SW480 (cell line): ENCODE results near the gene TEKT3.

Experiments used
- DNase-seq: peaks from one replicate; pipeline ENCODE4 v3.0.0-alpha.2; 2016; ENCODE audit warnings: low spot score

Gene TEKT3

DNA sequence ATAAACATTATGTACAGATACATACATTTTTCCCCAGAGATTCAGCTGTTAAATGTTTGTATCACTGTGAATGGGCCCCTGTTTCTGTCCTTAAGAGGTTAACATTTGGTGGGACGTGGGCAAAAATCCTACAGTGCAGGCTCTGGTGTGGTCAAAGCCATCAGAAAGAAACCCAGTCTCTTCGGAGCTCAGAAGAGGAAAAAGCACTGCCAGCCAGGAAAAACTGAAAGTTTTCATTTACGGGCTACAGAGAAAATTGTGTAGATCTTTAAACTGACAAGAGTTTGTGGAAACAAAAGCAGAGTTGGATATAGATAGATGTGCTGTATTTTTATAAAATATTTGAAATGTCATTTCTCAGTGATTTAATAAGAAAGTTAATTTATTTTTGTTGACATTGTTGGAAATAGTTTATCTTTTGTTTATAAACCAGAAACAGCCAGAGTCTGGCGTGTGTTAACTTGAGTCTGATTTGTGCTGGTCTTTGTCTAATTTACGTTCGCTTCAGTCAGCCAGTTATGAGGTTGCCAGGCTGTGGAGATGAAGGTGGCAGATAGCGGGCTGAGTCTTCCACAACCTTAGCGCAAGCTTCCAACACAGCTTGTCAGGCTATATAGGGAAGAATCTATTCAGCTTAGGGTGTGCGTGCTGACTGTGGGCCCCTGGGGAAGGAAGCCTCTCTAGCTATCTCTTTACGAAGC, 9.5 kb upstream of the TEKT3 start:
- DNase-seq: no peak

DNA sequence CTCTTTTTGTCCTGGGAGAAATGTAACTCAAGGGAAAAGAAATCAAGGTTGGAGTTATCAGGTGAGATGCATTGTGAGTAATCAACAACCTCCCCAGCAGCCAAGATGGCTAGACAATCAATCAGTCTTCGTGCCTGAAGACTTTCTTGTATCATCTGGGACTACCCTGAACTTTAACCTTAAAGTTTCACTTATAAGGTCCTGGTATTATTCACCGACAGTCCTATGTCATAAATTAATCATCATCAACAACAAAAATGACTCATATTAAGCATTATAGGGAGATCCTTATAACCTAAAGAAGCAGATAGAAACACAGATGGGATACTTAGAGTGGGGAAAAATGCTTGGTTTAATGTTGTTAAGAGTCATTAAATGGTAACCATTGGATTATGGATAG, 7.7 kb upstream of the TEKT3 start:
- no peak for DNase-seq

DNA sequence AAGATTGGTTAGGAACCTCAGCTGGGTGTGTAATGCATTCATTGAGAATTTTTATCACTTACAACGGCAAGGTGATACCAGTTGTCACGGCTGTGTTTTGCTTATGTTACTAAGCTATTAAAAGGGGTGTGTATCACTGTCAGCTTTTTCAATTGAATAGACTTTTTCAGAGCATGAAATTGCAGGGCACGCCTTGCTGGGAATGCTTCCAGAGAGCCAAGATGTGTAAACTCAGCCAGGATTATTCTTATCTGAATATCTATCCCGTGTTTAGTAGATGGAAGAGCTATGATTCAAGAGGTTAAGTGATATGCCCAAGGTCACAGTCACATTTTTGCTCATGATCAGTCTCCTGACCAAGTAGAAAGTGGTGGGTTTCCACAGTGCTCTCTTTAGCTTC, 6.6 kb upstream of the TEKT3 start:
- DNase-seq: peak; percentile 37

DNA sequence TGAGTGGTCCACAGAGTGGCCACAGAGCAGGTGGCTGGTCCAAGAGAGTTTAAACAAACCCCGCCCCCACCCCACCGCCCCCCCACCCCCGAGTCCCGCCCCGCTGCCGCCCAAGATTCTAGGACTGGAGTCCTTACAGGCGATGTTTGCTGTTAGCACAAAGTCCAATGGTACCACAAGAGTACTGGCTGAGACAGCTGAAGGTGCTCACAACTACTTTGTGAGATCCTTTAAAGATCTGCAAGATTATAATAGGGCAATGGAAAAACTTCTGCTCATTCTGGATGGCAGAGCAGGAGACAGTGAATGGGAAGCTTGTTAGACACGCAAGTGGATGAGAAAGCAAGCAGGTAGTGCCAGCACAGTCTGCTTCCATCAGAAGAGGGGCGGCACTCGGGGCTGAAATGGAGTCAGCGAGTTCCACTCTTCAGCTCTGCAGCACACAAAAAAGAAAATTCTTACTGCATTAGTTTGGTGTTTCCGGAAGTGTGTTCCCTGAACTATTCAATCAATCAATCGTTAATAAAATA, 4.7 kb upstream of the TEKT3 start:
- no peak for DNase-seq

DNA sequence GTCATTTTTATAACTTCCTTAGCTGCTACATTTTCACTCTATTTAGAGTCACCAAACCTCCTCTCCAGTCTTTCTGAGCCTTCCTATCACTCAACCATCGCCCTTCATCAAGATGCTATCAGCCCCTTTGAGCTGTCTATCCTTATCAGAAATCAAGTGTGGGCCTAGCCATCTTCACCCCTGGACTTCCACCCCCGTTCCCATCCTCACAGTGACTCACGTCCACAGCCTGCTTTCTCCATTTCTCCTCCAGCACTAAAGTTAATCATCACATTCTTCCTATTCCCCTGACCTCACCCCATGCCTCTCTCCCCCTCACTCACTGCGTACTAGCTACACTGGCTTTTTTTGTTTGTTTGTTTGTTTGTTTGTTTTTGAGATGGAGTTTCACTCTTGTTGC, 2.4 kb upstream of the TEKT3 start:
- no peak for DNase-seq

DNA sequence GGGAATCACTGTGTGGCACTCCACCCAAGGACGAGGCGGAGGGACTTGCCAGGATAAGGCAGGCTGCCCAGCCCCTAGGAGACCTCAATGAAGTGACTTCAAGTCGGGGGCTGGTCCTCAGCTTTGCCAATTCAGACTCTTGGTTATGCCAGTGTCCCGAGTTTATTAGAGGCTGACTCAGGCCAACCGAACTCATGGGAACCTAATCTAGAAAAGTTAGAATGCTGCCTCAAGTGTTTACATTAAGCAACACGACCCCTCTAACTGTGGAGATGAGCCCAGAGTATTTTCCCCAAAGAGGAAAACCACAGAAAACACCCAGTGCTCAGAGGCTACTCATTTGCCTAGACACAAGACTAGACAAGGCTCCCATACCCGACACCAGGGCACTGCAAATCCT, 1.1 kb upstream of the TEKT3 start:
- DNase-seq: no peak

DNA sequence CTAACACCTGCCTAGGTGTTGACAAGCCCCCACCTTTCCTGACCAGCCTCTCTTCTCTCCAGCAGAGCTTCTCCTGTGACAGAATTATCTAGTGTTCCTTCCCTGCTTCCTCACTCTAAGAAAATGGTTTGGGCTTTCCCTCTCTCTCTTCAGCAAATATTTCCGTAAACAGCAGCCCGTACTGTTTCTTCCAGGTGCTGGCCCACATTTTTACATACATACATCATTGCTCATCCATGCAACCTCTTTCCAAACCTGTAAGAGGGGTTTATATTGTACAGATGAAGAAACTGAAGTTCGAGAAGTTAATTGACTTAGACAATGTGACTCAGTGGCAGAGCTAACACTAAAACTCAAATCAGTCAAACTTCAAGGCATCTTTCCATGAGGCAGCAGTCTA, 569 bp upstream of the TEKT3 start:
- DNase-seq: no peak

DNA sequence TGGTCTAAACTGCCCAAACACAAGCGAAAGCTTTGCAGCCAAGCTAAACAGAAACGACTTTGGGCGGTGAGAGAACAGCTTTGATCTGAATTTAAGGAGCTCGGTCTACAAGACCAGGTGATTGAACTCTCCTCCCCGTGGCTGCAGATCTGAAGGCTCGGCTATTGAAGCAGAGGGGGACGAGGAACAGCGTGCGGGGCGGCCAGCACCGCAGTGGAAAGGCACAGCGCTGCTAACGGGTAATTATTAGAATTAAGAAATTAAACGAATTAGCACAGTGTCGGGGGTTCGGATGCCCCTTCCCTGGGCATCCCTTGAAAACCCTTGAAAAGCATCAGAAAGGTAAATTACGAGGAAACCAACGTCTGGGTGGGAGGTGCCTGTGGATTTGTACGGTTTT, 431 bp downstream of the TEKT3 start:
- DNase-seq: peak; percentile 36

DNA sequence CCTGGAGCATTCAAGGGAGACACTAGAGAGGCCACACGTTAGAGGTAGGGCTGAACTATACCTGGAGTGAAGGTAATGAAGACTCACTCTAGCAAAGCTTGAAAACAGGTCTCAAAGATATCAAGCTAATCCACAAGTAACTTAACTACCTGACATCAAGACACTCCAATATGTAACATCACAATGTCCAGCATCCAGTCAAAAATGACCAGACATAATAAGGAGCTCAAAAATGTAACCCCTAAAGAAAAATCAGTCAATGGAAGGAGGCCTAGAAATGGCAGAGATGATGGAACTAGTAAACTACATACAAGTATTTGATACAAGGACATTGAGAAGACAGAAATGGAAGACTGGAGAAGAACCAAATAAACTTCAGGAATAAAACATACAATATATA, 6.0 kb downstream of the TEKT3 start:
- no peak for DNase-seq

DNA sequence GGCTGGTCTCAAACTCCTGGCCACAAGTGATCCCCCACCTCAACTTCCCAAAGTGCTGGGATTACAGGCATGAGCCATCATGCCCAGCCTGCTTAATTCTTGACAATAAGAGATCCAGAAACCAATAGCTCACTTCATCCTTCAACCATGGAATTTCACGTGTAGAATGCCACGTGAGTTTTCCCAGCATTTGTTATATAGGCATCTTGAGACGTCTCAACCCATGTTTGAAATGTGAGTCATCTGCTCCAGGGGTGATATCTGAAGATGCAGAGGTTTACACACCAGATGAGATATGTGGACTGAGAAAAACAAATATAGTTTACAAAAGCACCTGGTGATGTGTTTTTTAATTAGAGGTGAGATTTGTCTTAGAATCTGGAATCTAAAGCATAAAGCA, 7.1 kb downstream of the TEKT3 start:
- DNase-seq: no peak

DNA sequence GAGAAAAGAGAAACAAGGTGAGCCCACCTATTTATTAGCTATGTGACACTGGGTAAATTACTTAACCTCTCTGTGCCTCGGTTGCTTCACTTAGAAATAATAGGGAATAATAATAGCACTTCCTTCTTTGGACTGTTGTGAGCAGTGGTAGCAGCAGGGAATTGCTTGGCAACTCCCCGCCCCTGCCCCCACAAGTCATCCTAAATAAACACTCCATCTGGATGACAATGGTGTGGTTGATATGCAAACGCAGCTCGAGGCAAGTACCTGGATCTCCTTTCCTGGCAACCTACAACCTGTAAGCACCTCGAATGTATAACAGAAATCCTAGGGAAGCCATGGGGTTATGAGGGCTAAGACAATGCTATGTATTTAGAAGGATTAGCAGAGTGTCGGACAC, 9.1 kb downstream of the TEKT3 start:
- DNase-seq: no peak

DNA sequence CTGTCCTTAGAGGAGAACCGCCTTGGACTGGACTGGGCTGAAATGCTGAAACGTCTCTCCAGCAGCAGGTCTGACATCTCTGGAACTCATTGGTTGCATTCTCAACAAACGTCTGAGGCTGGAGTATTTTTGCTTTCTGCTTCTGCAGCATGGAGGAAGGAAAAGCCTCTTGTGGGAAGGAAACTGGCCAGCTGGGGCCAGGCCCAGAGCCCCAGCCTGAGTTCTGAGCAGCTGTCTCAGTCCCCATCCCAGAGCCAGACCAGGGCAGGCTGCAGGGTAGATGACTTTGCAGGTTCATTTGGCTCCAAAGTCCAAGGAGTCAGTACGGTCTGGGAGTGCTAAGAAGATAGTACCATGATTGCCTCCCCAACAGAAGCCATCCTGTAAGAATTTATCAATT, 18.3 kb downstream of the TEKT3 start:
- no peak for DNase-seq

DNA sequence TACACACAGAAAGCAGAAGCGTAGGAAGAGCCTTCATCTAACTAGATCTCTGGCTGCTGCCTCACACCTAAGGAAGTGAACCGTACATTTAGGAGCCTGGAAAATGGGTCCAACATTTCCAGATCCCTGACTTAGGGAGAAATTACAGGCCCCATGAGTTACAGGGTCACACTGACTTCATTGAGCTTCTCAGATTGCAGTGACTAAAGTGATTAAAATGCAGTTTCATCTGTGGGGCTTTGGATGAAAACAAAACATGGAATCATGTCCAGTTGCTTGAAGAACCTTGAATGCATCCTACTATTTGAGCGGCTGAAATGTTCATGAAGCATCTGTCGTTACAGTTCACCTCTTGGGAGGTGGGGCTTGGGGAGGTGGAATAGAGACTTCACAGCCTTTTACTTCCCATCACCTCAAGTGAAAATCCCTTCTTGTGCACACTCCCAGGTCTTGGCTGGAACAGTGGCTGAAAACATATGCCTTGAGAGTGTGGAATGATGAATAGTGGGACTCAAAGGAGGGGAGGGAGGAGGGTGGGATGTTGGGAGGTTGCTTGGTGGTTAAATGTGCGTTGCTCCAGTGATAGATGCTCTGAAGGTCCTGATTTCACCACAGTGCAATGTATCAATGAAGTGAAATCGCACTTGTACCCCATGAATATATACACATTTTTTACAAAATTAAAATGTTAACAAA, 19.7 kb downstream of the TEKT3 start:
- no peak for DNase-seq

DNA sequence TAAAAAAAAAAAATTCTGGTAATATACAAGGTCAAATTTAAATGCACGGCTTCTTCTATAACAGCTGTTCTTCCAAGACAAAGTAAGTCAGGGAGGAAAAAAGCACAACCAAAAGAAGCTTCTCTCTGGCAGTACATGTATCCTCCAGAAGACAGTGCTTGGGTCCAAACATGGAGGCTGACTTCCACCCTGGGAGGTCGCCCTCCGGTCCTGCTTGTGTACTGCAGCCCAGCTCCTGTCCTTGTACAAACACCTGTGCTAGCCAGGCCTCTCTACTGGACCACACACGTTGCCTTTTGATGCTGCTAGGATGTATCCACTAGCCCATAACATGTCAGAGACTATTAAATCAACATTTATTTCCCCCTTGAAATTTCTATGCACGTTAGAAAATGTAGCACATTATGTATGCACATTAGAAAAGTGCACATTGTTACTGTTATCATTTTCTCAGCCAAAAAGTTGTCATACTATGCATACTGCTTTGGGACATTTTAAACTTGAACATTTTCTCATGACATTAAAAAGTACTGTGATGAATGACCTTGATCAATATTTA, 21.9 kb downstream of the TEKT3 start:
- DNase-seq: no peak

DNA sequence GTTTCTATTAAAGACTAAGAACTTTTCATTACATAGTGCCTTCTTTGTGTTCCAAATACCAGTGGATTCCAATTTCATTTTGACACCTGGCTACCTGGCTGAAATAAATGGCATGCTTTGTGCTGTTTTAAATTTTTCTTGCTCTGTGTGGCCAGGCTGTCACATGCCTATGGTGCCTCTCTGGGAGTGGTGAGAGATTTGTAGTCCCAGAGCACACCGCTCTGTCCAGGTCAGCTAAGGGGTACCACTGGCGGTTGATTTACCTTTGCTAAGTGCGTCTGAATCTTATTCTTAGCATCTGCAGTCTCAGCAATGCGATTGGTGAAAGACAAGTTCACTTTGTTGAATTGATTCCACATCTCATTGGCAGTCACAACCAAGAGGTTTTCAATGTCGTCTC, 29.4 kb downstream of the TEKT3 start:
- DNase-seq: no peak

DNA sequence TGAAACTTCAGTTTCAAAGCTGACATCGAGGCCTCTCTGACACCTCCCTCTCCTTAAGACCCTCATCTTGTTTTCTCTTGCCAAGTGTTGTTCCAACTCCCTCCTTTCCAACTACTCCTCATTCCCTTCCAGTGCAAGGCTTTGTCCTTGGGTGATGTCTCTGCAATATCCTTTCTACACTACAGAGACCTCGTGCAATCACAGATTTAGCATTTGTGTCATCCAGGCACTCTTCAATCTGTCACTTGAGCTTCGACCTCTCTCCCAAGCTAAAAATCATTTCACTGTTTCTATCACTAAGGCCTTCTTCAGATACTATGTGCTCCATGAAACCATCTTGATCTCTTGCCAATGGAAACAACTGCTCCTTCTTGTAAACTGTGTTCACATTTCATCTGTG, 31.6 kb downstream of the TEKT3 start:
- no peak for DNase-seq

DNA sequence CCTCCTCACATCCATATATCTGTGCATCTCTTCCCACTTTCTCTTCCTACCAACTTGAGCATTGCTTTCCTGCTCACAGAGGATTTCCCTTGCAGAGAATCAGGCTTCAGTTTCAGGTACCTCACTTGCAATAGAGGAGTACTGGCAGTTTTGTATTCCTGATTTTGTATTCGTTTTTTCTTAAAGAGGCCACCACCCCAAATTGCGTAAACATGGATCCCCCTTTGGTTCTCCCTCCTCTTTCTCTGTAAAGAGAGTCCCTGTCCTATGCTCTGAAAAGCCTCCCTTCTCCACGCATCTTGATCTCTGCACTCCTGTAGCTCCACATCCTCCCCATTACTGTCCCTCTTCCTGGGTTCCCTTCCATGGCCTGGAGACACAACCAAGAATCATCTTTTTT, 32.2 kb downstream of the TEKT3 start:
- no peak for DNase-seq

DNA sequence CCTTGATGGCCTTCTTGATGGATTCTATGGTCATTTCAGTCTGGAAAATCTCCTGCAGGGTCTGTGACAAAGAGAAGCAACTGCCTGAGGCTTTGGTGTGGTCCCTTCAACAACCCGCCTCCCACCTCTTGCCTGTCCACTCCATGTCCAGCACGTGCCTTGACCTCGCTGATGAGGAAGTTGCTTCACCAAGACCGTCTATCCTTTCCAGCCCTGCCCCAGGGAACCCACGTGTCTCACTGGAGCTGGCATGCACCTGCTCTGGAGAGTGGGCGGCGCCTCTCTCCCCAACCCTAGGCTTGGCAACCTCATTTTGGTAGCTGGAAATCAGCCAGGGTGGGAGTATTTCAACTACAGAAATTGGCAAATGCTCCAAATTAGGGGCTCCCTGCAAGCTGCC, 32.6 kb downstream of the TEKT3 start:
- no peak for DNase-seq

DNA sequence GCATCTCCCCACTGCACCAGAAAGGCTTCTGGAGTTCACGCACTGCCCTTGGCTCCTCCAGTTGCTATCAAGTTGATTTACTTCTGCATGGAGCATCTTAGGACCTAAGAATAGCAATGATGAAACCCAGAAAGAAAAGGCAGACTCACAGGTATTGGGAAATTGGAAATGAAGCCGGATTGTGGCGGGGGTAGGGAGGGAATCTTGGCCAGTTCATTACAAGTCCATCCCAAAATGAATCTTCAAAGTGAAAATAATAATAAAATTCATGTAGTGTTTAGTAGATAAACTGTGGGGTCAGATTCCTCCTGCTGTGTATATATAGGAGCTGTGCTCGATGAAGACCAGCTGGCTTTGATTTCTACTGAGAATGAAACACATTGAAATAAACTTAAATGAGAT, 33.7 kb downstream of the TEKT3 start:
- DNase-seq: no peak

DNA sequence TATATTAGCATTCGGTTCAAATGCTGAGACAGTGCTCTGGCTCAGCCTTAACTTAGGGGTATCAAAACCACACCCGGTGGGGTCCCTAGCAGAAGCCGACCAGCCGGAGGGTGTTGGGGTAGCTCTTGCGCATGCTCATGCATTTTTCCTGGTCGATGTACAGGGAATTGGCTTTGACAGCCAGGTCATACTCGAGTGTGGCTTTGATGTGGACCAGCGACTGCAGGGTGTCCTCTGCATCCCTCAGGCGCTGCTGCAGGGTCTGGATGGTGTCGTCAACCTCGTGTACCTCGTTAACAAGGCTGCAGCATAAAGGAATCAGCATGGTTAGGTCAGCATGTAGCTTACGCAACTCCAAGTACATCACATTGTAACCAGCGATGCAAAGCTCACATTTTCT, 37.5 kb downstream of the TEKT3 start:
- DNase-seq: no peak

DNA sequence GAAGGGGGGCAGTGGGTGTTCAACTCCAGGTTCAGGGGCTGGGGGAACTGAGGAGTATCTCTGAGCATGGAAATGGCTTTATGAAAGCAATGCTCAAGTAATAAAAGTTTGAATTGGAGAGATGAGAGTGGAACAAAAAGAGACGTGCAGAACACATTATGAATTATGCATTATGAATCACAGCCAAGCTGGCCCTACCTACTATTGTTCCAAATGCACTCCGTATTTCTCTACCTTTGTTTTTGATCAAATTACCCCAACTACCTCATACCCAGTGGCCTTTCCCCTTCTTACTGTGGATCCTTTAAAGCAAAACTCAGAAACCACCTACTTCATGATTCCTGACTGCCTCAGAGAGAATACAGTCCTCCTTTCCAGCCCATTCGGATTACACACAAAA, 38.1 kb downstream of the TEKT3 start:
- DNase-seq: no peak

DNA sequence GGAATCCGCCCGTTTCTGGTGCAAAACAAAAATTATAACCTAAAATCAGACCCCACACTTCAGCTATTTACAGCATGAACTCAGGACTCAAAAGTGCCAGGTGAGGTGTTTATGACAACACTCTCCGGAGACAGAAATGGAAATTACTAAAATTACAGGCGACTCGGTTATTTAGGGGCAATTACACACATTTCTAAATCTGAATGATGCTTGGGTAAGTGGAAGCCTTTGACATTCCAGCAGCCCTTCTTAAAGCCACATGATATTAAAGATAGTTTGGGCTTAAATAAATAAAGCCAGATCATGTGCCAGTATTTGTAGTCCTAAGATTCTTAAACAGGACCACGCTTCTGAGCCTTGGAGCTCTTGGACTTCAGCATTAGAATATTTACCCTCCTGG, 39.6 kb downstream of the TEKT3 start:
- DNase-seq: no peak

DNA sequence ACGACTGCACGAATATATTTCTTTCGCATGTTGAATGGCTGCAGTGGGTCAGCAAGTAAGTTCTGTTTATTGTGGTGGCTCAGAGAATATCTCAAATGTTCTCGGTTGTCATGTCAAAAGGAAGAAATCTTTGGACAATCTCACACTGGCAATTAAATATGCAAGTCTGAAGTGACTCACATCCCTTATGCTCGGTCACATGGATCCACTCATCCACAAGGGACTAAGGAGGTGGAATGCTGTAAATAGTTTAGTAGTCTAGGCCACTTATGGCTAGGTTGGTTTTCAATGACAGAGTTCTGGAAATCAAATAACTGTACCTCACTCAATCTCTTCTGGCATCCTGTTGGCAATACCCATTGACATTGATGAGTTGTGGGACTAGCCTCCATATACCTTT, 43.2 kb downstream of the TEKT3 start:
- no peak for DNase-seq

DNA sequence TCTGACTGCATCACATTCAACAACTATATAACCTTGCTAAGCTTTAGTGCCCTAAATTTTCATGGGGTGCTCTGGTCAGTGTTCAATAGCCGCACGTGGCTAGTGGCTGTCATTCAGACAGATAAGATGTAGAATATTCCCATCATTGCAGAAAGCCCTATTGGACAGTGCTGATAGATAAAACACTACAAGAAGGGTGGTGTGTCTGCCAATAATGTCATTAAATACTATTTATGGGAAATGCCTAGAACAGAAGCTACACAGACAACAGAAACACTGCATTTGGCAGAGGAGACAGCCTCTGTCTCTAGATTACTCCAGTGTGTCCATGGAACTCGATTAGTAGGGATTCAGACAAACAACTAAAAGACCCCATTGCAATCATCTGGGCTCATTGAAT, 47.8 kb downstream of the TEKT3 start:
- DNase-seq: no peak
